Heart left ventricle (tissue), 16 donors: ENCODE measurements around the gene SLC38A2. TPM values are rescaled to one million over a fixed set of nuclear protein-coding genes. Genes with fewer than 3 reads are reported as not detected.

Source experiments
- ATAC-seq, 4 donors: fragments of 200-7000 bp; cut with Tn5 transposase; one replicate each; pipeline ENCODE4 v1.9.1; 2020 to 2022; ENCODE audit warnings: moderate library complexity in 4 of 4, mild to moderate bottlenecking in 3 of 4, moderate number of reproducible peaks in 1 of 4
- DNase-seq, 5 donors: peaks; one replicate each; pipeline ENCODE4 v3.0.0-alpha.2; 2020
- H3K27ac ChIP-seq, 12 donors: fragments of 200-600 bp; sonication (generic) in 4 of 12; one replicate each; pipeline versions ENCODE4 v1.5.0 to v1.8.0; 2016 to 2022; ENCODE audit warnings: mild to moderate bottlenecking in 2 of 12
- H3K27me3 ChIP-seq, 9 donors: fragments of 200-600 bp; sonication (generic) in 2 of 9; one replicate each; pipeline versions ENCODE4 v1.5.1 to v1.8.0; 2016 to 2022; ENCODE audit warnings: mild to moderate bottlenecking in 3 of 9
- H3K36me3 ChIP-seq, 9 donors: fragments of 200-600 bp; sonication (generic) in 2 of 9; one replicate each; pipeline versions ENCODE4 v1.5.0 to v1.8.0; 2018 to 2022; ENCODE audit warnings: mild to moderate bottlenecking in 2 of 9
- H3K4me1 ChIP-seq, 12 donors: fragments of 200-600 bp; sonication (generic) in 4 of 12; one replicate each; pipeline versions ENCODE4 v1.5.0 to v1.8.0; 2016 to 2022; ENCODE audit warnings: mild to moderate bottlenecking in 3 of 12
- H3K4me3 ChIP-seq, 12 donors: fragments of 200-600 bp; sonication (generic) in 4 of 12; one replicate each; pipeline versions ENCODE4 v1.5.0 to v1.8.0; 2017 to 2022; ENCODE audit warnings: mild to moderate bottlenecking in 9 of 12, moderate library complexity in 4 of 12
- H3K9me3 ChIP-seq, 12 donors: fragments of 200-600 bp; sonication (generic) in 4 of 12; one replicate each; pipeline versions ENCODE4 v1.5.0 to v1.8.0; 2016 to 2022; ENCODE audit warnings: mild to moderate bottlenecking in 1 of 12
- POLR2A ChIP-seq, 2 donors: fragments of 450-650 bp; IDR thresholded peaks; one replicate each; pipeline ENCODE4 v1.6.1; 2017; ENCODE audit warnings: antibody characterized with exemption in 2 of 2, mild to moderate bottlenecking in 2 of 2, moderate library complexity in 2 of 2
- WGBS, 4 donors: extraction: QIAGEN DNeasy Blood & Tissue Kit in 2 of 4; methylation state at CpG; one replicate each; pipeline versions ENCODE4 v1.1.5 to v1.1.7; 2013 to 2018; 5-methylcytosine and 5-hydroxymethylcytosine counted together
- intact Hi-C, 10 donors: fragments of 100-400 bp; cut with DNase I; formaldehyde crosslinking; loops; one replicate each; pipeline versions ENCODE4 v1.11.1 to v1.14.2; 2022
- polyA plus RNA-seq, 2 donors: library from polyadenylated mRNA; stranded (reverse); fragments of 200-250 nt; gene quantifications; one replicate each; pipeline ENCODE4 v1.2.3, GENCODE V29; 2013
- total RNA-seq, 9 donors: library from RNA; depleted of rRNA in 2 of 9; stranded (reverse); fragments of >200 nt in 2 of 9; fragmentation: NEBNext Ultra II Directional in 3 of 9; extraction: Animal tissue kit (Norgen Biotek cat#: 25700) in 3 of 9; gene quantifications; one replicate each; pipeline versions ENCODE4 v1.1.0 to v1.2.4, GENCODE V29; 2016 to 2023
- TF ChIP-seq, protein P1 (sequence below), 12 donors: fragments of 200-600 bp; sonication (generic) in 4 of 12; IDR thresholded peaks; one replicate each; pipeline versions ENCODE4 v1.5.0 to v1.8.0; 2018 to 2022; ENCODE audit warnings: antibody characterized with exemption in 12 of 12, mild to moderate bottlenecking in 5 of 12
- donor health status: ischemic (EF 13 %, LVEDD 7.1; RV severe dilation, severe dysfunction).
- donor health status: healthy with polysubstance abuse.
- donor health status: DM: no; HTN: yes; CAD: no.
- donor health status: DM: no; HTN: no; CAD: no.
- donor health status: ischemic (EF 25% LVEDD 6.9; RV normal size, moderate dysfunction).
- donor health status: ischemic (EF 25% LVEDD 5.7; RV mildly dilated, moderate dysfunction).
- donor health status: healthy.
- donor health status: DM: yes; HTN: yes; CAD: no.
- donor health status: ischemic (EF 35%, LVEDD 5.7; RV mildly dilated, moderate dysfunction).
- donor health status: nonischemic (EF 11% LVEDD 7.7; RV severe dilation, severe dysfunction).
- donor health status: DM: yes; HTN: yes; CAD: no.
- donor health status: PGD.
- donor health status: ischemic (EF 29% LVEDD 5.4; RV normal size, mild dysfunction).
- donor health status: nonischemic (EF 23%, LVEDD 6.1; RV moderate dilation, normal function).

The SLC38A2 gene
- total and polyA plus RNA-seq, 11 donors = 39.7 to 373 (median 161) TPM

GRCh38 chr12:46360370-46360769 lies 12.2 kb downstream of the SLC38A2 start:
- no peak overlapping the region for H3K27ac ChIP-seq
- H3K36me3 ChIP-seq = peaks cover 2 to 75% (median 73%) of the 10 kb centered on the region in 9 donors
- WGBS, 4 donors = 91 to 96% (median 91%) methylated on average over 1 of the region's 1 CpG
- H3K4me1 ChIP-seq = peaks cover 0 to 54% (median 30%) of the 10 kb centered on the region in 12 donors
- no peaks in the 10 kb centered on the region for H3K27me3 ChIP-seq
- TF ChIP-seq, protein P1, sequence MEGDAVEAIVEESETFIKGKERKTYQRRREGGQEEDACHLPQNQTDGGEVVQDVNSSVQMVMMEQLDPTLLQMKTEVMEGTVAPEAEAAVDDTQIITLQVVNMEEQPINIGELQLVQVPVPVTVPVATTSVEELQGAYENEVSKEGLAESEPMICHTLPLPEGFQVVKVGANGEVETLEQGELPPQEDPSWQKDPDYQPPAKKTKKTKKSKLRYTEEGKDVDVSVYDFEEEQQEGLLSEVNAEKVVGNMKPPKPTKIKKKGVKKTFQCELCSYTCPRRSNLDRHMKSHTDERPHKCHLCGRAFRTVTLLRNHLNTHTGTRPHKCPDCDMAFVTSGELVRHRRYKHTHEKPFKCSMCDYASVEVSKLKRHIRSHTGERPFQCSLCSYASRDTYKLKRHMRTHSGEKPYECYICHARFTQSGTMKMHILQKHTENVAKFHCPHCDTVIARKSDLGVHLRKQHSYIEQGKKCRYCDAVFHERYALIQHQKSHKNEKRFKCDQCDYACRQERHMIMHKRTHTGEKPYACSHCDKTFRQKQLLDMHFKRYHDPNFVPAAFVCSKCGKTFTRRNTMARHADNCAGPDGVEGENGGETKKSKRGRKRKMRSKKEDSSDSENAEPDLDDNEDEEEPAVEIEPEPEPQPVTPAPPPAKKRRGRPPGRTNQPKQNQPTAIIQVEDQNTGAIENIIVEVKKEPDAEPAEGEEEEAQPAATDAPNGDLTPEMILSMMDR (IDR thresholded peaks at IDR 0.05) = no peak
- TF ChIP-seq POLR2A (IDR thresholded peaks at IDR 0.05) = no peak
- DNase-seq (no peak), ATAC-seq (no peak)
- H3K9me3 ChIP-seq = no peaks in the 10 kb centered on the region
- intact Hi-C loops = loop anchor here in 1 of 10 donors (10.0 kb wide), 1 partner anchor 156 kb away; no protein-coding TSS in a partner anchor
- no peak overlapping the region for H3K4me3 ChIP-seq

GRCh38 chr12:46359667-46360280 lies 12.8 kb downstream of the SLC38A2 start:
- no peak overlapping the region for H3K4me3 ChIP-seq
- intact Hi-C loops = loop anchor here in 2 of 10 donors (10.0 kb wide), 2 partner anchors 155 to 305 kb away; no protein-coding TSS in a partner anchor
- no peaks in the 10 kb centered on the region for H3K27me3 ChIP-seq
- H3K27ac ChIP-seq = no peak overlapping the region
- no peaks in the 10 kb centered on the region for H3K9me3 ChIP-seq
- ATAC-seq (no peak), DNase-seq (no peak)
- H3K36me3 ChIP-seq = peaks cover 2 to 69% (median 67%) of the 10 kb centered on the region in 9 donors
- H3K4me1 ChIP-seq = peaks cover 0 to 49% (median 24%) of the 10 kb centered on the region in 12 donors
- WGBS, 4 donors = 92 to 96% (median 94%) methylated on average over 4 of the region's 4 CpGs
- TF ChIP-seq, protein P1 (IDR thresholded peaks at IDR 0.05) = no peak
- TF ChIP-seq POLR2A (IDR thresholded peaks at IDR 0.05) = no peak

DNA sequence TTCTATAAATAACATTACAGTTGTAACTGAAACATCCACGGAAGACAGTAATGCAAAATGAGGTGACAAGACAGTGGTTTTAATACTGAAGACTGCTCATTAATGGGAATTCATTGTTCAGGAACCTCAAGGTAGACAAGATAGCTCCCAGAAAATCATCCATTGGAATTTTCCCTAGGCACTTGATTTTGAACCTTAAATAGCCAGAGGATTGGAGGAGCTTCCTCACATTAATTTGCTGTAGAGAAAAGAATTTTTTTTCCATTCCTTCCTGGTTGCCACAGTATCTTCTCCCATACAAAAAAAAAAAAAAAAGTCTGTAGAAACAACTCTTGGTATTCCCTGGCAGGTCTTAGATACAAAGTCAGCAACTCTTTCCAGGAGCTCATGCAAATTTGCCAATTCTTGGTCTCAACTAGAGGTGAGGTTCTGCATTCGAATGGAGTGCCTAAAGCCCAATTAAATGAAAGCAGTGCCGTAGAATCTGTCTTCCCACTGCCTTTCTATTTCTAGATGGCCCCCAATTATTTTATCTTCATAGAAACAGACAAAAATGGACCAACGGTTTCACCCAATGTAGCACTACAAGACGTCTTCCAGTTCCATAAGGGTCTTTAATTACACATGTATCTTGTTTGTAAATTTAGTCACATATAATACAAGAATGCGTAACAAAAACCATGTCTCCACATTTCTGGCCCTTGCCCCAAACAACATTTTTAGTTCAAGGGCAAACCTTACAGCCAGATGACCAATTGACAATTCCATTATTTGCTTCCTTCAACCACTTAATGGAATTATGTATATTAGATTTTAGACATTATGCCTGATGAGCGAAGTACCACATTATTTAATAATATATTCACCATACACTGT lies 13.5 kb downstream of the SLC38A2 start:
- Histone ChIP-seq H3K27me3 (no peaks in the 10 kb centered on the region), H3K9me3 (no peaks in the 10 kb centered on the region), H3K4me3 (no peak overlapping the region), H3K27ac (no peak overlapping the region), H3K4me1 (peaks cover 0 to 43% (median 17%) of the 10 kb centered on the region in 12 donors), H3K36me3 (peaks cover 2 to 62% (median 60%) of the 10 kb centered on the region in 9 donors)
- DNase-seq = no peak
- intact Hi-C loops = loop anchor here in 1 of 10 donors (10.0 kb wide), 1 partner anchor 306 kb away; no protein-coding TSS in a partner anchor
- WGBS, 4 donors = 91 to 94% (median 91%) methylated on average over 7 of the region's 7 CpGs
- TF ChIP-seq POLR2A (IDR thresholded peaks at IDR 0.05) = no peak
- TF ChIP-seq, protein P1 (IDR thresholded peaks at IDR 0.05) = no peak
- no peak for ATAC-seq

DNA sequence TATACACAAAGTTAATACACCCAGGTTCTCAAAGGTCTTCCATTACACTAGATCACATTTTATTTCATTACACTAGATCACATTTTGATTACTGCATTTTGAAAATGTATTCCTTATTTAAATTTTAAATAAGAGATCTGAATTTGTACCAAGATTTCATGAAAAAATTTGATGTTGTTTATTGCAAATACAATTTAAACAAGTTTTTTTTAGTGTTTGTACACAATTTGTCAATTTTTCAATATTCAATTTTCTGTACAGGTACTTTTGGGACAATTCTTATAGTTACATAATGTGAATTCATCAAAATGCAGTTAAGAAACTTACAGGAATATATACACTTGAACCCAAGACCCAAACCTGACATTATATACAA lies 14.3 kb downstream of the SLC38A2 start:
- Histone ChIP-seq H3K4me1 (peaks cover 0 to 36% (median 11%) of the 10 kb centered on the region in 12 donors), H3K27me3 (no peaks in the 10 kb centered on the region), H3K36me3 (peaks cover 2 to 55% (median 52%) of the 10 kb centered on the region in 9 donors), H3K4me3 (no peak overlapping the region), H3K9me3 (no peaks in the 10 kb centered on the region), H3K27ac (no peak overlapping the region)
- intact Hi-C loops = loop anchor here in 1 of 10 donors (10.0 kb wide), 1 partner anchor 306 kb away; no protein-coding TSS in a partner anchor
- ATAC-seq = no peak
- TF ChIP-seq POLR2A (IDR thresholded peaks at IDR 0.05) = no peak
- TF ChIP-seq, protein P1 (IDR thresholded peaks at IDR 0.05) = no peak
- DNase-seq = no peak
